Tibial nerve (tissue), 4 donors: ENCODE results near the gene ARHGAP26. TPM values are rescaled to one million over a fixed set of nuclear protein-coding genes. Genes with fewer than 3 reads are reported as not detected.

ENCODE experiments used
- DNase-seq, 2 donors: peaks; one replicate each; pipeline ENCODE4 v3.0.0-alpha.2; 2019; ENCODE audit warnings: low spot score in 2 of 2
- H3K27ac ChIP-seq, 4 donors: fragments of 200-600 bp; sonication (generic) in 3 of 4; one replicate each; pipeline ENCODE4 v1.5.1; 2017 to 2019; ENCODE audit warnings: mild to moderate bottlenecking in 1 of 4
- H3K27me3 ChIP-seq, 2 donors: fragments of 200-600 bp; sonication (generic) in 1 of 2; one replicate each; pipeline versions ENCODE4 v1.5.1 to v1.6.0; 2017 to 2019
- H3K36me3 ChIP-seq, 3 donors: fragments of 200-600 bp; sonication (generic); one replicate each; pipeline ENCODE4 v1.5.1; 2018 to 2019
- H3K4me1 ChIP-seq, 4 donors: fragments of 200-600 bp; sonication (generic) in 3 of 4; one replicate each; pipeline ENCODE4 v1.5.1; 2017 to 2019
- H3K4me3 ChIP-seq, 4 donors: fragments of 200-600 bp; sonication (generic) in 3 of 4; one replicate each; pipeline ENCODE4 v1.5.1; 2017 to 2019; ENCODE audit warnings: mild to moderate bottlenecking in 1 of 4, moderate library complexity in 1 of 4
- H3K9me3 ChIP-seq, 4 donors: fragments of 200-600 bp; sonication (generic) in 3 of 4; one replicate each; pipeline ENCODE4 v1.5.1; 2017 to 2019
- CTCF ChIP-seq, 5 experiments: fragments of 200-600 bp in 3 of 5; fragments of 450-650 bp in 2 of 5; sonication (generic) in 3 of 5; IDR thresholded peaks; one replicate each; pipeline ENCODE4 v1.5.1; 2016 to 2019; ENCODE audit warnings: antibody characterized with exemption in 5 of 5, mild to moderate bottlenecking in 3 of 5, moderate library complexity in 2 of 5
- EP300 ChIP-seq, 2 donors: sonication (generic); formaldehyde crosslinking; IDR thresholded peaks; one replicate each; pipeline ENCODE4 v1.6.1; 2017; ENCODE audit warnings: antibody characterized with exemption in 2 of 2, mild to moderate bottlenecking in 1 of 2
- POLR2A ChIP-seq, 2 donors: fragments of 450-650 bp; IDR thresholded peaks; one replicate each; pipeline ENCODE4 v1.6.1; 2017; ENCODE audit warnings: antibody characterized with exemption in 2 of 2, mild to moderate bottlenecking in 2 of 2, moderate library complexity in 2 of 2
- WGBS, 2 donors: methylation state at CpG; one replicate each; pipeline ENCODE4 v1.1.5; 2018; 5-methylcytosine and 5-hydroxymethylcytosine counted together
- total RNA-seq, 4 donors: library from RNA; depleted of rRNA; stranded (reverse); fragments of >200 nt; gene quantifications; one replicate each; pipeline ENCODE4 v1.1.0, GENCODE V29; 2016

The ARHGAP26 gene
- total RNA-seq, 4 donors from 2014 or later: 33.7 to 77.8 (median 57.8) TPM

GRCh38 chr5:143226872-143227271 lies 456.7 kb downstream of the ARHGAP26 start:
- Histone ChIP-seq H3K9me3 (no peaks in the 10 kb centered on the region), H3K4me1 (peaks cover 0 to 38% (median 4%) of the 10 kb centered on the region in 4 donors), H3K36me3 (peaks cover 0 to 27% (median 0%) of the 10 kb centered on the region in 3 donors), H3K27me3 (no peaks in the 10 kb centered on the region), H3K27ac (no peak overlapping the region), H3K4me3 (no peak overlapping the region)
- no peak for DNase-seq
- TF ChIP-seq EP300 (IDR thresholded peaks at IDR 0.05): no peak
- no peak for TF ChIP-seq POLR2A (IDR thresholded peaks at IDR 0.05)
- TF ChIP-seq CTCF (IDR thresholded peaks at IDR 0.05): no peak
- WGBS, 2 donors: 93 to 94% methylated on average over 3 of the region's 3 CpGs

- TF ChIP-seq EP300 (IDR thresholded peaks at IDR 0.05) (no peak), CTCF (IDR thresholded peaks at IDR 0.05) (no peak), POLR2A (IDR thresholded peaks at IDR 0.05) (no peak)
- peaks cover 0 to 25% (median 0%) of the 10 kb centered on the region in 3 donors for H3K36me3 ChIP-seq
- DNase-seq: no peak
- no peaks in the 10 kb centered on the region for H3K9me3 ChIP-seq
- H3K27me3 ChIP-seq: no peaks in the 10 kb centered on the region
- WGBS, 2 donors: 94 to 96% methylated on average over 6 of the region's 6 CpGs
- H3K4me3 ChIP-seq: no peak overlapping the region
- H3K27ac ChIP-seq: no peak overlapping the region
- H3K4me1 ChIP-seq: peaks cover 0 to 38% (median 4%) of the 10 kb centered on the region in 4 donors
These were observed 457.1 kb downstream of the ARHGAP26 start for GRCh38 chr5:143227301-143227700.

GRCh38 chr5:143228597-143229293 lies 458.6 kb downstream of the ARHGAP26 start:
- H3K4me1 ChIP-seq: peaks cover 0 to 43% (median 7%) of the 10 kb centered on the region in 4 donors
- peaks cover 0 to 10% (median 0%) of the 10 kb centered on the region in 3 donors for H3K36me3 ChIP-seq
- no peak overlapping the region for H3K4me3 ChIP-seq
- no peak for DNase-seq
- WGBS, 2 donors: 59 to 61% methylated on average over 8 of the region's 8 CpGs
- no peaks in the 10 kb centered on the region for H3K27me3 ChIP-seq
- no peaks in the 10 kb centered on the region for H3K9me3 ChIP-seq
- TF ChIP-seq EP300 (IDR thresholded peaks at IDR 0.05): no peak
- TF ChIP-seq POLR2A (IDR thresholded peaks at IDR 0.05): no peak
- TF ChIP-seq CTCF (IDR thresholded peaks at IDR 0.05): no peak
- H3K27ac ChIP-seq: peak overlapping the region in 2 of 4 donors; percentile 51 to 57

GRCh38 chr5:143229426-143229895 lies 459.3 kb downstream of the ARHGAP26 start:
- 83 to 90% methylated on average over 8 of the region's 8 CpGs for WGBS, 2 donors
- Histone ChIP-seq H3K36me3 (peaks cover 0 to 8% (median 0%) of the 10 kb centered on the region in 3 donors), H3K27me3 (no peaks in the 10 kb centered on the region), H3K27ac (peak overlapping the region in 2 of 4 donors; percentile 51 to 57), H3K4me1 (peaks cover 0 to 45% (median 7%) of the 10 kb centered on the region in 4 donors), H3K4me3 (no peak overlapping the region), H3K9me3 (no peaks in the 10 kb centered on the region)
- no peak for TF ChIP-seq CTCF (IDR thresholded peaks at IDR 0.05)
- no peak for TF ChIP-seq POLR2A (IDR thresholded peaks at IDR 0.05)
- no peak for TF ChIP-seq EP300 (IDR thresholded peaks at IDR 0.05)
- DNase-seq: no peak
